ENCODE data around the gene CDH13. TPM values are rescaled to one million over a fixed set of nuclear protein-coding genes. Genes with fewer than 3 reads are reported as not detected.
"Not testable (repeated sequence)": the region's sequence is repeated elsewhere in the genome, so short reads cannot be mapped to it uniquely, and the experiment has no call there.

CDH13 gene
- total RNA-seq, 2 experiments from 2014 or later, result not detected

- no peak for DNase-seq
- Mint-ChIP-seq H3K36me3 (no peaks in the 10 kb centered on the region), H3K27me3 (peaks cover 8% of the 10 kb centered on the region), H3K27ac (no peak overlapping the region), H3K9me3 (no peaks in the 10 kb centered on the region), H3K4me3 (no peak overlapping the region), H3K4me1 (no peaks in the 10 kb centered on the region)
These were observed 297.5 kb downstream of the CDH13 start for GRCh38 chr16:82924075-82924854.

GRCh38 chr16:82926500-82926899 is 299.7 kb downstream of the CDH13 start:
- no peak for DNase-seq
- H3K4me3 Mint-ChIP-seq, result no peak overlapping the region
- no peaks in the 10 kb centered on the region for H3K36me3 Mint-ChIP-seq
- no peaks in the 10 kb centered on the region for H3K9me3 Mint-ChIP-seq
- H3K27ac Mint-ChIP-seq, result no peak overlapping the region
- peaks cover 8% of the 10 kb centered on the region for H3K27me3 Mint-ChIP-seq
- no peaks in the 10 kb centered on the region for H3K4me1 Mint-ChIP-seq

- not testable (repeated sequence) for H3K36me3 Mint-ChIP-seq, H3K27me3 Mint-ChIP-seq, H3K9me3 Mint-ChIP-seq, H3K4me3 Mint-ChIP-seq, DNase-seq, H3K27ac Mint-ChIP-seq, H3K4me1 Mint-ChIP-seq
These were observed 307.2 kb downstream of the CDH13 start for GRCh38 chr16:82933933-82934332.

- DNase-seq, result no peak
- no peak overlapping the region for H3K4me3 Mint-ChIP-seq
- no peaks in the 10 kb centered on the region for H3K4me1 Mint-ChIP-seq
- peaks cover 8% of the 10 kb centered on the region for H3K9me3 Mint-ChIP-seq
- no peaks in the 10 kb centered on the region for H3K36me3 Mint-ChIP-seq
- H3K27me3 Mint-ChIP-seq, result peaks cover 3% of the 10 kb centered on the region
- no peak overlapping the region for H3K27ac Mint-ChIP-seq
These were observed 309.0 kb downstream of the CDH13 start for GRCh38 chr16:82935766-82936165.

DNA sequence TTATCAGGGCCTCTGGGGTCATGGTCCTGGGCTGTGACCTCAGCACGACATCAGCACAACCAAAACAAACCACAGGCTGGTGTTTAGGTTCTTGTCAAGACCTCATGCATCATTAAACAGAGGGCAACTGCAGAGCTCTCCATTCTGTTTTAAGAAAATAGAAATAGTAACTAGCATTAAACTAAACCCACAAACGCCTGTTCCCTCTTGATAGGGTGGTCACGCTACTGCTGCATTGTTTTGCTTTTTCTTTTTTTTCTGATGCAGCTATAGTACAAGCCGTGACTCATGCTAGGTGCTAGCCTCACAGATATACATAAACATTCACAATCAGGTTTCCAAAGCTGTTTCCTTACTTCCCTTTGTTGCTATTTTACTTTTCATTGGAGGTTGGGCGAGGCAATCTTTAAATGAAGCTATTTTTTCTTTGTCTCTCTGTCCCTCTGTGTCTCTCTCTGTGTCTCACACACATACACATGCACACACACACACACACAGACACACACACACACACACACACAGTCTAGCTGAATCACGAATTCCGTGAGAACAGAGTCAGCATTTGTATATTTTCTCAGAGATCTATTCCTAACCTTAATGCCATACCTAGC is 310.3 kb downstream of the CDH13 start:
- DNase-seq, result no peak
- H3K36me3 Mint-ChIP-seq, result no peaks in the 10 kb centered on the region
- no peak overlapping the region for H3K4me3 Mint-ChIP-seq

DNA sequence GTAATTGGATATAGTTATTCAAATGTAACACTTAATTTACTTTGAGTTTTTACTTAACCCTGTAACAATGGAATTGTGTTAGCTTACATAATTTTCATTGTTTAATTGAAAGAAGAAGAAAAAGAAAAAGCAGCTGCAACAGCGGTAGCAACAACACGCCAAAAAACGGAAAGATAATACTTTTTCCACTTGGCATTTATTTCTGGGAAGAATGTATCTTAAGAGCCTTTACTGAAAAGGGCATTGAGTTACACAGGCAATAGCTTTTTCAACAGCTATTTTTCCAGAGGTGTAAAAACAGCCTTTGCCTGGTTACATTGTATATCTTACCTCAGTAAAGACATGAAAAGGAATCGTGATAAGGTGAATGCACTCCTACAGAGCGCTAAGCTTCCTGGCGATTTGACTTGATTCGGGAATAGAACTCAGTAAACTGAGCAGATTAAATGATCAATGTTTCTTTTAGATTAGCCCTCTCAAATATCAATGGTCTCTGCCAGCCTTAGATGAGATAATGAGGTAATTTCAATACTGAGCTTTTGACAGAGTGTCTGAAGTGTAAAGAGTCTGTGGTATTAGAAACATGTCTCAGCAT is 311.3 kb downstream of the CDH13 start:
- no peak for DNase-seq
- H3K27me3 Mint-ChIP-seq, result peaks cover 3% of the 10 kb centered on the region
- H3K4me1 Mint-ChIP-seq, result no peaks in the 10 kb centered on the region
- peaks cover 8% of the 10 kb centered on the region for H3K9me3 Mint-ChIP-seq
- no peak overlapping the region for H3K27ac Mint-ChIP-seq
- no peak overlapping the region for H3K4me3 Mint-ChIP-seq
- H3K36me3 Mint-ChIP-seq, result no peaks in the 10 kb centered on the region

More for the DNA sequence above, 310.3 kb downstream of the CDH13 start:
- Mint-ChIP-seq H3K9me3 (peaks cover 8% of the 10 kb centered on the region), H3K27me3 (peaks cover 3% of the 10 kb centered on the region), H3K4me1 (no peaks in the 10 kb centered on the region), H3K27ac (no peak overlapping the region)

DNA sequence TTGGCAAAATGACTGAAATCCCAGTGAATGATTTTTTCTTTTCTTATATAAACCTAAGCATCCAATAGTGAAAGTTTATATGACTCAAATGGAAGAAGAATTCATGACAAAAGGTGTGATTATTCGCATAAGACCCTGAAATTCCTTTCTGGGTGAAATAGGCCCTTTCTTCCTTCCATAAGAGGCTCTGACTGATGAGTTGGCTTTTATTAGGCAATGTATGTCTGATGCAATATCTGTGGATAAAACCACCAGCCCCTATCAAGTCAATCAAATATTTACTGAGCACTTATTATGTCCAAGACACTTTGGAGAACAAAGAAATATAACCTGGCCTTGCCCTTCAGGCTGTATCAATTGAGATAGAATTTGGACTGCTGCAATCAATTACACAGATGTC is 316.6 kb downstream of the CDH13 start:
- no peak overlapping the region for H3K27ac Mint-ChIP-seq
- peaks cover 5% of the 10 kb centered on the region for H3K9me3 Mint-ChIP-seq
- H3K27me3 Mint-ChIP-seq, result no peaks in the 10 kb centered on the region
- H3K36me3 Mint-ChIP-seq, result no peaks in the 10 kb centered on the region
- no peak overlapping the region for H3K4me3 Mint-ChIP-seq
- peaks cover 5% of the 10 kb centered on the region for H3K4me1 Mint-ChIP-seq
- DNase-seq, result no peak

DNA sequence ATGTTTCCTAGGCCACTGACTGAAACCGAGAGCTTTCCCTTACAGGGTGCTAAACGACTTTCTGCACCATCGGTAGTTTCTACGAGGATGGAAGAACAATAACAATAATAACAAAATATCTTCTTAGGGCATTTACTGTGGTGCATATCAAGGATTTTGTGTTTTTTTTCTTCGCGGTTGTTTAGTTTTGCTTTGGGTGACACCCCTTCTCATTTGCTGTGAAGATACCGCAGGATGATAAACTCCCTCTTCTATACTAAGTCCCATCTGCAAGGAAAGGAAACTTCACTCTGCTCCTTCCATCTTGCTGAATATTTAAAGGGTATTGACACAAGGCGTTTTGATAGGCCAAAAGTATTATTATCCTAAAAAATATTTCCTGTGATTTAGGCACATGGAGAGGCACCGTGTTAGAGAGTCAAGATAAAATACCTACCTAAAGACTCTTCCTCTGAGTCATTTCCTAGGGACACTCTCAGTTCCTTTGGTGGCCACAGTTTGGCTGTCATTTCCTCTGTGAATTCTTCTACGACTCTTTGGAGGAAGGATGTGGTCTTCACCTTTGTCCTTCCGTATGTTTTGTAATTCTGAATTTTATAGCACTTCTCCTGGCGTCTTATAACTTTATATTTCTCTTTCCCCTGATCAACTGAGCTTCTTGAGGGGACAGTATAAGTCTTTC is 318.8 kb downstream of the CDH13 start:
- H3K4me3 Mint-ChIP-seq, result no peak overlapping the region
- no peaks in the 10 kb centered on the region for H3K27me3 Mint-ChIP-seq
- no peak for DNase-seq
- no peak overlapping the region for H3K27ac Mint-ChIP-seq
- H3K4me1 Mint-ChIP-seq, result peaks cover 5% of the 10 kb centered on the region
- H3K9me3 Mint-ChIP-seq, result peaks cover 5% of the 10 kb centered on the region
- H3K36me3 Mint-ChIP-seq, result no peaks in the 10 kb centered on the region

DNA sequence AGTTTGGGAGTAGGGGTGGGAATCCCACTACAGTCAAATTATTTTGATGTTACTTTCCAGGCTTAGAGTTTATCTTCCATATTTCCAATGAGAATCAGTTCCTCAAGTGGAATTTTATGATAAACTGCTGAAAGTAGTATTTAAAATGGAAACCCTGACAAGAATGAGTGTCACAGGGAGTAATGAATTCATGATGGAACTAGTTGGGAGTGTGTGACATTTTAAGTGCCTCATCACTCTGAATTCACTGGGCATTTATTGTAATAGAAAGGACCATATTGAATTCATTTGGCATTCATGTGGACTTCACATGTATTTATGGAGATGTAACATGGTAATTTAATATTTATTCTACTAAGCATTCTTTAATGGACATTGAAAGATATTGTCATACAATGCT is 320.9 kb downstream of the CDH13 start:
- Mint-ChIP-seq H3K9me3 (peaks cover 5% of the 10 kb centered on the region), H3K27me3 (no peaks in the 10 kb centered on the region), H3K4me1 (peaks cover 5% of the 10 kb centered on the region), H3K36me3 (no peaks in the 10 kb centered on the region), H3K27ac (no peak overlapping the region), H3K4me3 (no peak overlapping the region)
- no peak for DNase-seq

DNA sequence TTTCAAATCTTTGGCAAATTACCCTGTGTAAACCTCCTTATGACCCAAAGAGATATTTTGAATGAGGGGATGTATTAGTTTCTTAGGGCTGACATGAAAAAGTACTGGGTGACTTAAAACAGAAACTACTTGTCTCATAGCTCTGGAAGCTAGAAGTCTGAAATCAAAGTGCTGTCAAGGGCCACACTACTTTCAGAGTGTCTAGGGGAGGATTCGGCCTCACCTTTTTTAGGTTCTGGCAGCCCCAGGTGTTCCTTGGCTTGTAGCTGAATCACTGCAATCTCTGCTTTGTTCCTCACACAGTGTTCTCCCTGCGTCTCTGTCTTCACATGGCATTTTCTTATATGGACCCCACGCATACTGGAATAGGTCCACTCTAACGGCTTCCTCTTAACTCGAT is 322.2 kb downstream of the CDH13 start:
- no peaks in the 10 kb centered on the region for H3K27me3 Mint-ChIP-seq
- H3K9me3 Mint-ChIP-seq, result peaks cover 5% of the 10 kb centered on the region
- no peak for DNase-seq
- no peak overlapping the region for H3K4me3 Mint-ChIP-seq
- H3K36me3 Mint-ChIP-seq, result no peaks in the 10 kb centered on the region
- H3K4me1 Mint-ChIP-seq, result peaks cover 5% of the 10 kb centered on the region
- H3K27ac Mint-ChIP-seq, result no peak overlapping the region

DNA sequence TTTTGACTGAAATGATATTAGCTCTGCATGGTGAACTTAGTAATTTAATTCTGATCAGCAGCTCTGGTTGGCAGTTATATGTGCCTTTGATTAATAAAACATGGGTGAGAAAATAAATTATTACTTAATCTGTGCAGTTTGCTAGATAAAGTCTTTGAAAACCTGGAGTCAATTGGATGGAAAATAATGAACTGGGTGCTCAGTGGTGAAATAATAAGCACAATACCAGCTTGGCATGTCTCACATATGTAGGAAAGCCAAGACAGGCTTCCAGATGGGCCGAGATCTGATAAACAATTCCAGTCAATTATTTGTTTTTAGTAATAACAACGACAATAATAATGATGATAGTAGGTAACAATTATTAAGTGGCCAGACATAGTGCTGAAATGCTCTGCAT is 326.7 kb downstream of the CDH13 start:
- H3K27ac Mint-ChIP-seq, result no peak overlapping the region
- no peak overlapping the region for H3K4me3 Mint-ChIP-seq
- H3K27me3 Mint-ChIP-seq, result no peaks in the 10 kb centered on the region
- no peak for DNase-seq
- H3K4me1 Mint-ChIP-seq, result no peaks in the 10 kb centered on the region
- H3K9me3 Mint-ChIP-seq, result no peaks in the 10 kb centered on the region
- no peaks in the 10 kb centered on the region for H3K36me3 Mint-ChIP-seq

DNA sequence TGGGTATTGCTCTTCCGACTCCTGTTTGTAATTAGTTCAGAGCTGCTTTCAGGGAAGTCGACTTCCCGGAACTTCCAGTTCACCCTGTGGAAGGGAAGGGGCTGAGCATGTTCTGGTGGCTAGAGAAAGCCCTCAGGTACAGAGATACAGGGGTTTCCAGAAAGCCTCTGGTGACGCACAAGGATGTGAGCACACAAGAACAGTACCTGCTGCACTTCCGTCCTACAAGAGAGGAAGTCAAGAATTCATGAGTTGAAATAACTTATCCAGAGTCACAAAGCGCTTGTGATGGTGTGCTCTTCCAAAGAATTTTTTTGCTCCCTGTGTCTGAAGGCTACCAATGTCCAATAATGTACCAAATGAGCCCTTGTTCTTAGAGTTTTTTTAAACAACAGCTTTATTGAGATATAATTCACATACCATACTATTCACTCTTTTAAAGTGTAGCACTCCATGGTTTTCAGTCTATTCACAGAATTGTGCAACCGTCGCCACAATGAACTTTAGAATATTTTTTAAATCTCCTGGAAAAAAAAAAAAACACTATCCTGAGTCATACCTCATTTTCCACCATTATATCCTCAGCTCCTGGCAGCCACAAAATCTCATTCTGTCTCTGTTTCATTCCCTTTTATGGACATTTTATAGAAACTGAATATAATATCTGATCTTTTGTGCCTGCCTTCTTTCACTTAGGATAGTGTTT is 327.6 kb downstream of the CDH13 start:
- DNase-seq, result no peak
- no peaks in the 10 kb centered on the region for H3K27me3 Mint-ChIP-seq
- H3K4me1 Mint-ChIP-seq, result no peaks in the 10 kb centered on the region
- no peak overlapping the region for H3K4me3 Mint-ChIP-seq
- H3K9me3 Mint-ChIP-seq, result no peaks in the 10 kb centered on the region
- H3K27ac Mint-ChIP-seq, result no peak overlapping the region
- H3K36me3 Mint-ChIP-seq, result no peaks in the 10 kb centered on the region

- Mint-ChIP-seq H3K4me3 (no peak overlapping the region), H3K27ac (no peak overlapping the region), H3K27me3 (no peaks in the 10 kb centered on the region), H3K36me3 (no peaks in the 10 kb centered on the region), H3K9me3 (peaks cover 1% of the 10 kb centered on the region), H3K4me1 (no peaks in the 10 kb centered on the region)
- no peak for DNase-seq
These were observed 329.1 kb downstream of the CDH13 start for GRCh38 chr16:82955741-82956348.

DNA sequence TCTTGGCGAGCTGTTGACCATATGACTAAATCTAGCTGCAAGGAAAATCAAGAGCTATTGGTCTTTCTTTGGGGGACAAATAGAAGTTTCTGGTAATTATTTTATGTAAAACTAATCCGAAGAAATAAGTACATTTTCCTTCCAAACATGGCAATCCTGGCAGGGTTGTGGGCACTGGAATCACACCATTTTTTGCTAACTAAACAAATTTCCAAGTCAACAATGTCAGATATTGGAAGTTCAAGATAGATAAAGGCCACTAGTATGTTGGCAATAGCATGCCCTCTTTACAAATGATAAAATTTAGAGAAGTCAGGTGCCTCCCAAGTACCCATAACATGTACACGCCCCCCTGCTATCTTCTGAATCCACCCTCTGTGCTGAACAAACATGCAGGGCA is 330.4 kb downstream of the CDH13 start:
- no peaks in the 10 kb centered on the region for H3K4me1 Mint-ChIP-seq
- DNase-seq, result no peak
- H3K27ac Mint-ChIP-seq, result no peak overlapping the region
- H3K9me3 Mint-ChIP-seq, result peaks cover 1% of the 10 kb centered on the region
- H3K4me3 Mint-ChIP-seq, result no peak overlapping the region
- H3K36me3 Mint-ChIP-seq, result no peaks in the 10 kb centered on the region
- H3K27me3 Mint-ChIP-seq, result no peaks in the 10 kb centered on the region

Data from activated naive CD8-positive, alpha-beta T cell treated with anti-CD3 and anti-CD28 coated beads for 36 hours (primary cell).